Measurements from ENCODE around the gene MMP28.

MMP28 gene

DNA sequence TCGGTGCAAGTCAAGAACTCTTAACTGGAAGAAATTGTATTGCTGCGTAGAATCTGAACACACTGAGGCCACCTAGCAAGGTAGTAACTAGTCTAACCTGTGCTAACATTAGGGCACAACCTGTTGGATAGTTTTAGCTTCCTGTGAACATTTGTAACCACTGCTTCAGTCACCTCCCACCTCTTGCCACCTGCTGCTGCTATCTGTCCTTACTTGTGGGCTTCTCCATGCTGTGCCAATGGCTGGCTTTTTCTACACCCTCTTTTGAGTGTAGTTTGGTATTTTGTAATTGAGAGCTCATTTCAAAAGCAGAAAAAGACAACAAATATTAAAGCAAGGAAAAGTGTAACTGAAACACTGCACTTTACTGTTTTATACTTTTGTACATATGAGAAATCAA is 71.7 kb downstream of the MMP28 start:
- no peak for DNase-seq

DNA sequence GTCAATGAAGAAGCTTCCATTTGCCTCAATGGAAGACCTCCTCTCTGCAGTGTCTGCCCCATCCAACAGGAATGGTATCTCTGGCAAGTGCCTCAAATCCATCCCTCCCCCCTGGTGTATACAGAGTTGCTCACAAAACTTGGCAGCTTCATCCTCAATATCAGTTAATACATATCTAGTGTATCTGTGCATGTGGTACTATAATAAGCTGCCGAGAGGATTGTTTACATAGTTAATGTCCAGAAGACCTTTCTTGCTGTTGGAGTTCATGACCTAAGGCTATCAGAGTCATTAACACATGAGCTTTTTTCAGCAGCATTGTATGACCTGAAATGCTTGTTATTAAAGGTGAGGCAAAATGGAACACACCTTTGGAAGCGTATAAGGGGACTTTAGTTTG is 78.0 kb downstream of the MMP28 start:
- DNase-seq: no peak

DNA sequence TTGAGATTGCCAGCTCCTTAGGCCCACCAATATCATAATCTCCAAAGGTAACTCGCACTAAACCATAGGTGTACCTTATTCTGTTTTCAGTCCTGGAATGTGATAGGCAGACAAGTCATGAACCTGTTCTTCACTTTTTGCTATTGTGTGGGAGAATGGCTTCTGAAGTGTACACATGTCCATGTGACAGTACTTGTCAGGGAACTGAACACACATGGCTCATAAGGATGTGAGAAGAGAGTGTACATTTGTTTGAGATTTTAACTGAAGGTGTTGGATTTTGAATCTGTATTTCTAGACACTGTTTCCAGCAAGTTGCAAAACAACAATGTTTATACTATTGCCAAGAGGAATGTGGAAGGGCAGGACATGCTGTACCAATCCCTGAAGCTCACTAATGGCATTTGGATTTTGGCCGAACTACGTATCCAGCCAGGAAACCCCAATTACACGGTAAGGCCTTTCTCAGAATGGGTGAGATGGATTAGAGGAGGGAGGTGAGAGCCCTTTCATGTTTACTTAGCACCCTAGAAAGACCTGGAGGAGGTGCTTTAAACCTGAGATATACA is 78.5 kb downstream of the MMP28 start:
- DNase-seq: no peak

DNA sequence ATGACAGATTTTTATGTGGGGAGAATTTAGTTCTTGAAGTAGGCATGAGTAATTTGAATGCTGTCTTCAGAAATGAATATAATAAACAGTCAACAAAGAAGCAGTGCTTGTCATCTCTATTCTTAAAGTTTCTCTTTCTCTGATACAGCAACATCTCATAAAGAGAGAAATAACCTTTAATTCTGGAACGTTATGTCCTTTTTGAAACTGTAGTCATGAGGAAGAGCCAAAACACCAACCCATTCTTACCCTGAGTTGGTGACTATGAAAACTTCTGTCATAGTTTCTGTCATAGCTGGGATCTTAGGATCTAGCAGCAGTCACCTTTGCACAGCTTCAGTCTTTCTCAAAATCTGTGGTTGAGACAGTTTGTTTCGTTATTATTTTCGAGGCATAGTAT is 79.3 kb downstream of the MMP28 start:
- DNase-seq: no peak

Data from left hindlimb (tissue), 1 donor.